Transverse colon (tissue), 4 donors: Measurements from ENCODE around the gene VPS13D. TPM values are rescaled to one million over a fixed set of nuclear protein-coding genes. Genes with fewer than 3 reads are reported as not detected.

Experiments used
- DNase-seq: peaks from one replicate; pipeline ENCODE4 v3.0.0-alpha.2; 2019
- H3K27ac ChIP-seq, 4 donors: fragments of 200-600 bp; sonication (generic); 2 replicates each; pipeline ENCODE4 v1.5.1; 2016 to 2018; ENCODE audit warnings: inconsistent platforms in 4 of 4
- H3K27me3 ChIP-seq: fragments of 200-600 bp; sonication (generic); 2 replicates; pipeline ENCODE4 v1.5.1; 2017; ENCODE audit warnings: inconsistent platforms
- H3K36me3 ChIP-seq, 4 donors: fragments of 200-600 bp; sonication (generic); 2 replicates each; pipeline ENCODE4 v1.5.1; 2017 to 2019; ENCODE audit warnings: inconsistent platforms in 4 of 4
- H3K4me1 ChIP-seq, 4 donors: fragments of 200-600 bp; sonication (generic); 2 replicates each; pipeline ENCODE4 v1.5.1; 2017 to 2020; ENCODE audit warnings: inconsistent platforms in 4 of 4
- H3K4me3 ChIP-seq, 4 donors: fragments of 200-600 bp; sonication (generic); 1 replicate in 1 of 4; 2 replicates in 3 of 4; pipeline versions ENCODE4 v1.5.1 to v1.6.1; 2017 to 2019; ENCODE audit warnings: inconsistent platforms in 4 of 4
- H3K9me3 ChIP-seq, 2 donors: fragments of 200-600 bp; sonication (generic); 2 replicates each; pipeline ENCODE4 v1.5.1; 2017 to 2019; ENCODE audit warnings: inconsistent platforms in 2 of 2
- CTCF ChIP-seq, 5 experiments: fragments of 200-600 bp in 3 of 5; fragments of 450-650 bp in 2 of 5; sonication (generic) in 3 of 5; IDR thresholded peaks; 1 replicate in 2 of 5; 2 replicates in 3 of 5; pipeline ENCODE4 v1.5.1; 2016 to 2017; ENCODE audit warnings: antibody characterized with exemption in 5 of 5, inconsistent platforms in 3 of 5, mild to moderate bottlenecking in 2 of 5, moderate library complexity in 1 of 5
- EP300 ChIP-seq: sonication (generic); formaldehyde crosslinking; IDR thresholded peaks from one replicate; pipeline ENCODE4 v1.6.1; 2017; ENCODE audit warnings: antibody characterized with exemption, low read depth
- POLR2A ChIP-seq: fragments of 450-650 bp; IDR thresholded peaks from one replicate; pipeline ENCODE4 v1.6.1; 2016; ENCODE audit warnings: antibody characterized with exemption, mild to moderate bottlenecking, moderate library complexity
- POLR2AphosphoS5 ChIP-seq, 3 donors: sonication (generic); formaldehyde crosslinking; IDR thresholded peaks; one replicate each; pipeline ENCODE4 v1.6.1; 2016; ENCODE audit warnings: antibody characterized with exemption in 3 of 3
- WGBS, 2 donors: methylation state at CpG; one replicate each; pipeline ENCODE4 v1.1.5; 2018; ENCODE audit warnings: low coverage in 1 of 2; 5-methylcytosine and 5-hydroxymethylcytosine counted together
- in situ Hi-C, 4 donors: fragments of 200-750 bp; cut with MboI; loops; one replicate each; pipeline versions ENCODE4 v1.15.0 to v1.15.1; 2017; ENCODE audit warnings: low sequenced_read_pairs in 3 of 4, low pct_ligation_motif_present in 1 of 4, low pct_unique_long_range_greater_than_20kb in 1 of 4
- intact Hi-C: fragments of 100-400 bp; cut with DNase I; formaldehyde crosslinking; loops from one replicate; pipeline ENCODE4 v1.15.1; 2023; ENCODE audit warnings: low total_unique reads
- total RNA-seq, 4 donors: library from RNA; depleted of rRNA; stranded (reverse); fragments of >200 nt; gene quantifications; one replicate each; pipeline ENCODE4 v1.1.0, GENCODE V29; 2016

The VPS13D gene
- total RNA-seq, 4 donors from 2014 or later: 101 to 136 (median 116) TPM

- no peak for DNase-seq
- H3K4me3 ChIP-seq: no peak overlapping the region
- in situ Hi-C loops: loop anchor here in 1 of 4 donors (25.0 kb wide), 1 partner anchor 198 kb away; the partner anchor contains the start of gene DHRS3
- peaks cover 0 to 12% (median 4%) of the 10 kb centered on the region in 4 donors for H3K36me3 ChIP-seq
- H3K27me3 ChIP-seq: no peaks in the 10 kb centered on the region
- H3K27ac ChIP-seq: no peak overlapping the region
- 87 to 92% methylated on average over 2 of the region's 2 CpGs for WGBS, 2 donors
- no peaks in the 10 kb centered on the region for H3K9me3 ChIP-seq
- intact Hi-C loops: no loop called here
- no peak for TF ChIP-seq POLR2A
- TF ChIP-seq EP300: no peak
- H3K4me1 ChIP-seq: peaks cover 0 to 27% (median 12%) of the 10 kb centered on the region in 4 donors
These were observed 184.7 kb downstream of the VPS13D start for GRCh38 chr1:12414444-12415018.

- DNase-seq: no peak
- TF ChIP-seq POLR2A (no peak), EP300 (no peak), CTCF (IDR thresholded peaks at IDR 0.05) (no peak), POLR2AphosphoS5 (IDR thresholded peaks at IDR 0.05) (no peak)
- in situ Hi-C loops: loop anchor here in 1 of 4 donors (25.0 kb wide), 1 partner anchor 197 kb away; the partner anchor contains the start of gene DHRS3
- H3K27me3 ChIP-seq: no peaks in the 10 kb centered on the region
- no peaks in the 10 kb centered on the region for H3K9me3 ChIP-seq
- peaks cover 0 to 22% (median 6%) of the 10 kb centered on the region in 4 donors for H3K4me1 ChIP-seq
- H3K36me3 ChIP-seq: peaks cover 0 to 12% (median 4%) of the 10 kb centered on the region in 4 donors
- intact Hi-C loops: no loop called here
- no peak overlapping the region for H3K27ac ChIP-seq
- H3K4me3 ChIP-seq: no peak overlapping the region
- 73 to 78% methylated on average over 4 to 5 of the region's 5 CpGs for WGBS, 2 donors
These were observed 185.2 kb downstream of the VPS13D start for GRCh38 chr1:12415038-12415466.

GRCh38 chr1:12416101-12416500 lies 186.3 kb downstream of the VPS13D start:
- no peaks in the 10 kb centered on the region for H3K9me3 ChIP-seq
- H3K36me3 ChIP-seq: peaks cover 0 to 9% (median 4%) of the 10 kb centered on the region in 4 donors
- TF ChIP-seq CTCF (IDR thresholded peaks at IDR 0.05) (no peak), POLR2A (no peak), POLR2AphosphoS5 (IDR thresholded peaks at IDR 0.05) (no peak), EP300 (no peak)
- WGBS, 2 donors: 94% methylated on average over 1 of the region's 1 CpG; no CpG with 5 or more reads in 1 of the 2 donors
- in situ Hi-C loops: loop anchor here in 1 of 4 donors (25.0 kb wide), 1 partner anchor 196 kb away; the partner anchor contains the start of gene DHRS3
- H3K27me3 ChIP-seq: no peaks in the 10 kb centered on the region
- no peak for DNase-seq
- intact Hi-C loops: no loop called here
- peaks cover 0 to 18% (median 5%) of the 10 kb centered on the region in 4 donors for H3K4me1 ChIP-seq
- no peak overlapping the region for H3K4me3 ChIP-seq
- H3K27ac ChIP-seq: no peak overlapping the region

- no peaks in the 10 kb centered on the region for H3K27me3 ChIP-seq
- H3K27ac ChIP-seq: no peak overlapping the region
- in situ Hi-C loops (loop anchor here in 1 of 4 donors (25.0 kb wide), 1 partner anchor 196 kb away; the partner anchor contains the start of gene DHRS3), intact Hi-C loops (no loop called here)
- DNase-seq: no peak
- H3K4me1 ChIP-seq: peaks cover 0 to 17% (median 5%) of the 10 kb centered on the region in 4 donors
- H3K9me3 ChIP-seq: no peaks in the 10 kb centered on the region
- peaks cover 0 to 9% (median 4%) of the 10 kb centered on the region in 4 donors for H3K36me3 ChIP-seq
- 95% methylated on average over 6 of the region's 6 CpGs for WGBS, 2 donors
- TF ChIP-seq EP300 (no peak), CTCF (IDR thresholded peaks at IDR 0.05) (no peak), POLR2AphosphoS5 (IDR thresholded peaks at IDR 0.05) (no peak), POLR2A (no peak)
- no peak overlapping the region for H3K4me3 ChIP-seq
These were observed 186.9 kb downstream of the VPS13D start for GRCh38 chr1:12416744-12417143.
